ENCODE data around the gene GJA9.

- TF ChIP-seq CTCF (conservative IDR thresholded peaks at IDR 0.05; ENCODE audit: low read depth, low read length) (no peak), CHD1 (IDR thresholded peaks at IDR 0.05; ENCODE audit: low read depth, low read length) (no peak), NFE2L2 (IDR thresholded peaks at IDR 0.05; ENCODE audit: low read depth, low read length) (no peak), POLR2A (IDR thresholded peaks at IDR 0.05; ENCODE audit: low read depth, low read length) (no peak), MXI1 (IDR thresholded peaks at IDR 0.05; ENCODE audit: borderline replicate concordance, low read depth, low read length) (no peak), BHLHE40 (IDR thresholded peaks at IDR 0.05; ENCODE audit: low read depth, low read length) (no peak), RAD21 (IDR thresholded peaks at IDR 0.05; ENCODE audit: low read length) (no peak), SMC3 (IDR thresholded peaks at IDR 0.05; ENCODE audit: low read depth, low read length) (no peak), RFX5 (IDR thresholded peaks at IDR 0.05; ENCODE audit: low read depth, low read length) (no peak), CEBPB (IDR thresholded peaks at IDR 0.05; ENCODE audit: low read depth, low read length) (no peak)
- TF ChIP-seq, protein P1, sequence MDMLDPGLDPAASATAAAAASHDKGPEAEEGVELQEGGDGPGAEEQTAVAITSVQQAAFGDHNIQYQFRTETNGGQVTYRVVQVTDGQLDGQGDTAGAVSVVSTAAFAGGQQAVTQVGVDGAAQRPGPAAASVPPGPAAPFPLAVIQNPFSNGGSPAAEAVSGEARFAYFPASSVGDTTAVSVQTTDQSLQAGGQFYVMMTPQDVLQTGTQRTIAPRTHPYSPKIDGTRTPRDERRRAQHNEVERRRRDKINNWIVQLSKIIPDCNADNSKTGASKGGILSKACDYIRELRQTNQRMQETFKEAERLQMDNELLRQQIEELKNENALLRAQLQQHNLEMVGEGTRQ (IDR thresholded peaks at IDR 0.05; ENCODE audit: low read depth, low read length): no peak
These were observed 42.0 kb downstream of the GJA9 start for GRCh38 chr1:38839363-38839762.
